ENCODE results near the gene DNAI4.
"Not testable (repeated sequence)": the region's sequence is repeated elsewhere in the genome, so short reads cannot be mapped to it uniquely, and the experiment has no call there.

DNAI4 gene

GRCh38 chr1:66924756-66925557 is at the start of gene DNAI4, which contains the start of gene MIER1:
TSS of gene DNAI4 (minus strand) at chr1:66924856. CDS start at chr1:66924831, 25 bp downstream.
TSS of gene MIER1 (plus strand) at chr1:66924990. CDS start at chr1:66925029, 39 bp downstream.
- DNase-seq = peak; percentile 93 to 99 (median 96)
- intact Hi-C loops (cut with DNase I) = loop anchor here (5.0 kb wide), 1 partner anchor 158 kb away; no protein-coding TSS in a partner anchor

GRCh38 chr1:66968574-66968973 is 43.9 kb upstream of the DNAI4 start:
- DNase-seq = no peak
- intact Hi-C loops (cut with DNase I) = no loop called here

DNA sequence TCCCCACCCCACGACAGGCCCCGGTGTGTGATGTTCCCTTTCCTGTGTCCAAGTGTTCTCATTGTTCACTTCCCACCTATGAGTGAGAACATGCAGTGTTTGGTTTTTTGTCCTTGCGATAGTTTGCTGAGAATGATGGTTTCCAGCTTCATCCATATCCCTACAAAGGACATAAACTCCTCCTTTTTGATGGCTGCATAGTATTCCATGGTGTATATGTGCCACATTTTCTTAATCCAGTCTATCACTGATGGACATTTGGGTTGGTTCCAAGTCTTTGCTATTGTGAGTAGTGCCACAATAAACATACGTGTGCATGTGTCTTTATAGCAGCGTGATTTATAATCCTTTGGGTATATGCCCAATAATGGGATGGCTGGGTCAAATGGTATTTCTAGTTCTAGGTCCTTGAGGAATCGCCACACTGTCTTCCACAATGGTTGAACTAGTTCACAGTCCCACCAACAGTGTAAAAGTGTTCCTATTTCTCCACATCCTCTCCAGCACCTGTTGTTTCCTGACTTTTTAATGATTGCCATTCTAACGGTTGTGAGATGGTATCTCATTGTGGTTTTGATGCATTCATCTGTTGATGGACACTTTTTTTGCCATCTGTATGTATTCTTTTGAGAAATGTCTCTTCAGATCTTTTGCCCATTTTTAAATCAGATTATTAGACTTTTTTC is 41.7 kb upstream of the DNAI4 start:
- intact Hi-C loops (cut with DNase I); DNase-seq: not testable (repeated sequence)

DNA sequence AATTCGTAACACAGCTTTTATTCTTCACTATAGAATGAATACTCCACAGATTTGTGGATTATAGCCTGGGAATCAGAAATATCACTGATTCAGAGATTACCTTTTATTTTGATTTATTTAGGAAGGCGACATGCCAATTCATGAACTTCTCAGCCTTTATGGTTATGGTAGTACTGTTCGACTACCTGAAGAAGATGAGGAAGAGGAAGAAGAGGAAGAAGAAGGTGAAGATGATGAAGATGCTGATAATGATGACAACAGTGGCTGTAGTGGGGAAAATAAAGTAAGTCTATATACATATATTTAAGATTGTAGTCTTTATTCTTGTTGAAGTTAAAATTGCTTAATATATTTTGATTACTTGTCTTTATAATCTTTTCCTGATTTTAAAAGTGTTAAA is 33.3 kb upstream of the DNAI4 start:
- intact Hi-C loops (cut with DNase I) = no loop called here
- no peak for DNase-seq

- intact Hi-C loops (cut with DNase I) = no loop called here
- DNase-seq = no peak
Measured at GRCh38 chr1:66954208-66954607, 29.6 kb upstream of the DNAI4 start.

DNA sequence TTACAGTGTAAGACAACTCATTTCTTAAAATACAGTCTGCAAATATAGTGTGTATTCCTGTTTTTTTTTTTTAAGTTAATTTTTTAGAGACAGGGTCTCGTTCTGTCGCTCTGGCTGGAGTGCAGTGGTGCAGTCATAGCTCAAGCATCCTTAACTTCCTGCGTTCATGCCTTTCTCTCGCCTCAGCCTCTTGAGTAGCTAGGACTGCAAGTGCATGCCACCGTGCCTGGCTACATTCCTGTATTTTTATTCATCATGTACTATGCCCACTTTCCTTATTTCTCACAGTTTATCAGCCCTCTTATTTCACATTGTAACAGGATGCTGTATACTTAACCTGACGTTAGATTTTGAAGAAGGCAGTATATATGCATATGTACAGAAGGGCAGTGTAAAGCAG is 26.9 kb upstream of the DNAI4 start:
- intact Hi-C loops (cut with DNase I) = loop anchor here (1.0 kb wide), 1 partner anchor 8 kb away; no protein-coding TSS in a partner anchor

GRCh38 chr1:66947267-66947666 is 22.6 kb upstream of the DNAI4 start:
- no peak for DNase-seq
- intact Hi-C loops (cut with DNase I) = no loop called here

More for the DNA sequence above, 26.9 kb upstream of the DNAI4 start:
- DNase-seq = no peak

DNA sequence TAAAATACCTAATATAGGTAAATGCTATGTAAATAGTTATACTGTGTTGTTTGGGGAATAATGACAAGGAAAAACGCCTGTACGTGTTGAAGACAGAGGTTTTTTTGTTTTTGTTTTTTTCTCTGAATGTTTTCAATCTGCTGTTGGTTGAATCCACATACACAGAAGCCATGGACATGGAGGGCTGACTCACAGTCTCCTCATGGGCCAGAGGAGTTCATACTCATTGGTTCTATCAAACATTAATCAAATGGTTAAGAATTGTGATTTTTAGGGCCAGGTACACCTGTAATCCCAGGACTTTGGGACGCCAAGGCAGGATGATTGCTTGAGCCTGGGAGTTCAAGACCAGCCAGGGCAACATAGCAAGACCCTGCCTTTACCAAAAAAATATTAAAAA is 20.7 kb upstream of the DNAI4 start:
- intact Hi-C loops (cut with DNase I) = no loop called here
- DNase-seq = no peak

- intact Hi-C loops (cut with DNase I) = no loop called here
- no peak for DNase-seq
Measured at GRCh38 chr1:66944330-66945274, 19.9 kb upstream of the DNAI4 start.

- intact Hi-C loops (cut with DNase I) = no loop called here
- DNase-seq = no peak
Measured at GRCh38 chr1:66943361-66943969, 18.8 kb upstream of the DNAI4 start.

GRCh38 chr1:66940981-66941380 is 16.3 kb upstream of the DNAI4 start:
- DNase-seq = no peak
- intact Hi-C loops (cut with DNase I) = no loop called here

- DNase-seq = no peak
- intact Hi-C loops (cut with DNase I) = loop anchor here (10.0 kb wide), 1 partner anchor 46 kb away; no protein-coding TSS in a partner anchor
Measured at GRCh38 chr1:66938613-66939012, 14.0 kb upstream of the DNAI4 start.

- no peak for DNase-seq
- intact Hi-C loops (cut with DNase I) = loop anchor here (10.0 kb wide), 1 partner anchor 47 kb away; no protein-coding TSS in a partner anchor
Measured at GRCh38 chr1:66937529-66938234, 13.0 kb upstream of the DNAI4 start.

DNA sequence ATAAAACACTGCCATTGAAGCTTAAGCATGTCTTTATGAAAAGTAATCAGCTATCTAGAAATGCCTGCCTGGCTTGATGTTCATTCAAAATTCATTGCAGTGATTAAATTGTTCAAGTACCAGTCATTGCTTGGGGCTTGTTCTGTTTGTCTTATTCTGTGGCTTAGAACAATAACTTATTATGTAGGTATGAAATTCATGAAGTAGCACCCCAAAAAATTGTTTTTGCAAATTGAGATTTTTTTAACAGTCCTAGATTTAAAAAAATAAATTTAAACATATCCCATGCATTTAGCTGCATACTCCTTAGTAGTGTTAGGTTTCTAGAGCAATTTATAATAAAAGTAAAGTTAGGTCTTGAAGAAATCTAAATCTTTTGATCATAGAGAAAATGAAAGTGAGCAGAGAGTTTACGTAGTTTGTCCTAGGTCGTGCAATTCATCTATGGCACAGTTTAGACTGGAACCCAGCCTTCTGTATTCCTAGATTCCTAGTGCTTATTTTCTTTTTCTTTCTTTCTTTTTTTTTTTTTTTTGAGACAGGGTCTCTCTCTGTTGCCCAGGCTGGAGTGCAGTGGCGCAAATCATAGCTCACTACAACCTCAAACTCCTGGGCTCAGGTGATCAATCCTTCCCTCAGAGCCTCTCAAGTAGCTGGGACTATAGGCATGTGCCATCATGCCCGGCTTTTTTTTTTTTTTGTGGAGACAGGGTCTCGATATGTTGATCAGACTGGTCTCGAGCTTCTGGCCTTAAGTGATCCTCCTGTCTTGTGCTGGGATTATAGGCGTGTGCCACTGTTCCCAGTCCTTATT is 9.4 kb upstream of the DNAI4 start:
- no peak for DNase-seq
- intact Hi-C loops (cut with DNase I) = loop anchor here (5.0 to 10.0 kb wide), 2 partner anchors 51 to 118 kb away; partner anchors contain the start of gene SLC35D1

- no peak for DNase-seq
Measured at GRCh38 chr1:66932291-66932690, 7.6 kb upstream of the DNAI4 start.

GRCh38 chr1:66931590-66931989 is 6.9 kb upstream of the DNAI4 start:
- intact Hi-C loops (cut with DNase I) = loop anchor here (5.0 to 10.0 kb wide), 2 partner anchors 53 to 121 kb away; partner anchors contain the start of gene SLC35D1
- DNase-seq = no peak

More at GRCh38 chr1:66932291-66932690, 7.6 kb upstream of the DNAI4 start:
- intact Hi-C loops (cut with DNase I) = loop anchor here (5.0 to 10.0 kb wide), 2 partner anchors 53 to 120 kb away; partner anchors contain the start of gene SLC35D1

GRCh38 chr1:66930823-66931174 is 6.1 kb upstream of the DNAI4 start:
- intact Hi-C loops (cut with DNase I) = loop anchor here (5.0 to 10.0 kb wide), 2 partner anchors 54 to 122 kb away; partner anchors contain the start of gene SLC35D1
- no peak for DNase-seq

Measured in posterior cingulate gyrus (tissue), 11 donors.